HG02870 (cell line): ENCODE data around the gene ZNF333.
"Not testable (repeated sequence)": the region's sequence is repeated elsewhere in the genome, so short reads cannot be mapped to it uniquely, and the experiment has no call there.

Experiments
- ATAC-seq: cut with Tn5 transposase; IDR thresholded peaks from one replicate; pipeline ENCODE4 v1.9.1; 2021; ENCODE audit warnings: mild to moderate bottlenecking, moderate library complexity; ENCODE audit not compliant: unreplicated experiment

Gene ZNF333

DNA sequence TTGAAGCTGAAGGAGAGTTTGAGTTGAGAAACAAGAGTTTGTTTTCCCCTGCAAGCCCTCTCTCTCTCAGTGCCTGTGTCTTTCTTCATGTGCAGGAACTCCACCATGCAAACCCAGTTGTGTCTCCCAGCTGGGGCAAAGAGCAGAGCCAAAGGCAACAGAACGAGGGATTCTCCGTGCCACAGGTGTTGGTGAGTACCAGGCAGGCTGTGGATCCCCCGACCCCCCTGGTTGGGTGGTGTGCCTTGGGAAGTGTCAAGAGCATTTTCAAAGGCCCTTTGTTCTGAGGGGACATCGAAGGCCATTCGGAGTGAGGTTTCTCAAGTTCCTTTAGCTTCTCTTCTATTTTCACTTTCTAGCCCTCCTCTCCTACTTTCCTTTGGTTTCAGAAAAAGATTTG, 5.6 kb downstream of the ZNF333 start:
- no peak for ATAC-seq

- no peak for ATAC-seq
Observed at GRCh38 chr19:14699641-14700040, 9.8 kb downstream of the ZNF333 start.

GRCh38 chr19:14700711-14701375, 11.0 kb downstream of the ZNF333 start:
- ATAC-seq: no peak

DNA sequence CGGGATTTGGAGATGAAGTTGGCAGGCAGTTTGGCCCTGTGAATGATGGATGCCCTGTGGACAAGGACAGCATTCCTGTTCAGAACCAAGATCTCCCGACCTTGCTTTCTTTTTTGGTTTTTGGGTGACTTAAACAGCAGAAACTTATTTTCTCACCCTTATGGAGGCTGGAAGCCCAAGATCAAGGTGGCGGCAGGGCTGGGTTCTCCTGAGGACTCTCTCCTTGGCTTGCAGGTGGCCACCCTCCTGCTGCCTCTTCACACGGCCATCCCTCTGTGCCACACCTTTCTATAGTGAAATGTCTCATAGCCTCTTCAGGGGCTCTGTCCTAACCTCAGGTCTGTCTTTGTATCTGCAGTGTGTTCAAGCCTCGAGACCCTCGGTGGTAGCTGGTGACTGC, 14.0 kb downstream of the ZNF333 start:
- ATAC-seq: no peak

- ATAC-seq: no peak
Observed at GRCh38 chr19:14704450-14704849, 14.6 kb downstream of the ZNF333 start.

- ATAC-seq: no peak
Observed at GRCh38 chr19:14715841-14716240, 26.0 kb downstream of the ZNF333 start.

DNA sequence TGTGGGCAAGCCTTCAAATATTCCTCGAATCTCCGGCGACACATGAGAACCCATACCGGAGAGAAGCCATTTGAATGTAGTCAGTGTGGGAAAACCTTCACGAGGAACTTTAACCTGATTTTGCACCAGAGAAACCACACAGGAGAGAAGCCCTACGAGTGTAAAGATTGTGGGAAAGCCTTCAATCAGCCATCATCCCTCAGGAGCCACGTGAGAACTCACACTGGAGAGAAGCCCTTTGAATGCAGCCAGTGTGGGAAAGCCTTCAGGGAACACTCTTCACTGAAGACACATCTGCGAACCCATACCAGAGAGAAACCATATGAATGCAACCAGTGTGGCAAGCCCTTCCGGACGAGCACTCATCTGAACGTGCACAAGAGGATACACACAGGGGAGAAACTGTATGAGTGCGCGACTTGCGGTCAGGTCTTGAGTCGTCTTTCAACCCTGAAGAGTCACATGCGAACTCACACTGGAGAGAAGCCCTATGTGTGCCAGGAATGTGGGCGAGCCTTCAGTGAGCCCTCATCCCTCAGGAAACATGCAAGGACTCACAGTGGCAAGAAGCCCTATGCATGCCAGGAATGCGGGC, 28.8 kb downstream of the ZNF333 start:
- no peak for ATAC-seq

DNA sequence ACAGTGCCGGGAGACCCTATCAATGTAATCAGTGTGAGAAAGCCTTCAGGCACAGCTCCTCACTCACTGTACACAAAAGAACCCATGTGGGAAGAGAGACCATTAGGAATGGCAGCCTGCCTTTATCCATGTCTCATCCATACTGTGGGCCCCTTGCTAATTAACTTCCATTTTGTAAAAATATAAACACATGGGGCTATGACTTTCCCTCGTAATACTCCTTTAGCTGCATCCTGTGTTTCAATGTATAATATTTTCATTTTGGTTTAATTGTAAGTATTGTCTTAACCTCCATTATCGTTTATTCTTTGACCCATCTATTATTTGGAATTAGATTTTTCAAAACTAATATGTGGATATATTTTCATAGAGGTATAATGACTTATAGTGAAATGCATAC, 29.3 kb downstream of the ZNF333 start:
- no peak for ATAC-seq

DNA sequence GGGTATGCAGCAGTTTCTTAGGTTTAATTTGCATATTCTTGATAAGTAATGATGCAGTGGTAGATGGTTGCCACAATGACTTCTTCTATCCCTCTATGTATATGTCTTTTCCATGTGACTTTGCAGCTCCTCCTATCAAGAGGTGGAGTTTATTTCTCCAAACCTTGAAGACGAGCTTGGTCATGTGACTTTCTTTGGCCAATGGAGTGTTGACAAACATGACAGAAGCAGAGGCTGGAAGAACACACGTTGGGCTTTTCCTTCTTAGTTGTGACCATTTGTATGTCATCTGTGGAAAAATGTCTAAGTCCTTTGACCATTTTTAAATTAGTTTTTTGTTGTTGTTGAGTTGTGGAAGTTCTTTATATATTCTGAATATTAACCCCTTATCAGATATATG, 32.3 kb downstream of the ZNF333 start:
- no peak for ATAC-seq

DNA sequence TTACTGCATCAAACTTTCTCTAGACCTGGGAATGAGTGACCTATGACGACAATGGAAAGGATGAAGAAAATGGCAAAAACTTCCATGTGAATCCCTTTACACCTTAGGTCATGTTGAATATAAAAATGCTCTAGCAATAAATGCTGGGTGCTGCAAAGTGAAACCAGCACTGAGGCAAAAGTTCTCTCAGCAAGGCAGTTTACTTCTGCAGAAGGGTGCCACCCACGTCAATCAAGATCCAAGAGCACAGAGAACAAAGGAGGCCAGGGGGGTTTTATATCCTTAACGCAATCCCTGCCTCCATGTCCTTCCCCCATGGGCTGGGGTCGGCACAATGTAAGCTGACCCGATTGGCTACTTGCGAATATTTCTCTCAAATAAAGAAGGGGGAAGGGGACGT, 38.7 kb downstream of the ZNF333 start:
- no peak for ATAC-seq

DNA sequence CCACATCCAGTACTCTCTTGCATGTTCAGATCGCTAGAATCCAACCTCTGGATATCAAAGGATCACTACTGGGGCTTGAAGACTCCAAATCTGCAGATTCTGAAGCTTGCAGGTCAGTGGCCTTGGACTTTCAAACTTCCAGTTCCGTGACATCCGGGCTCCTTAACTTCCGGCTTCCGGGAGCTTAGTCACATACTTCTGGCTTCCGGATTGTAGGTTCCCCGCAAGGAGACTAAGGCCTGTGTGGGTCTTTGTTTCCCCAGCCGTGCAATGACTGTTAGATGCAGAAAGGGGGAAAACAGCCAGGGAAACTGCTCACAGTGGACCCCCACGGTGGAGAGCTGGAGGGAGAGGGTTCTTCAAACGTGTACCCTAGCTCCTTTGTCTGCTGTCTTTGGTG, 41.4 kb downstream of the ZNF333 start:
- ATAC-seq: no peak

DNA sequence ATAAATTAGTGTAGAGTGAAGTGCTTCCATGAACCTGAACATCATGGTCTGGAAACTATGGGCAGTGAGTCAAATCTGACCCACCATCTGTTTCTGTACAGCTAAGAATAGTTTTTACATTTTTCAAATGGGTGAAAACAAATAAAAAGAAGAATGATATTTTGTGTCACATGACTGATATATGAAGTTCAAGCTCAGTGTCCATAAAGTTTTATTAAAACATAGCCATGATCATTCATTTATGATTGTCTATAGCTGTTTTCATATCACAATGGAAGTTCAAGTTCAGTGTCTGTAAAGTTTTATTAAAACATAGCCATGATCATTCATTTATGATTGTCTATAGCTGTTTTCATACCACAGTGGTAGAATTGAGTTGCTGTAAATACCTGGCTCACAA, 42.7 kb downstream of the ZNF333 start:
- ATAC-seq: no peak

- ATAC-seq: no peak
Observed at GRCh38 chr19:14733574-14733973, 43.7 kb downstream of the ZNF333 start.

- no peak for ATAC-seq
Observed at GRCh38 chr19:14735915-14736314, 46.1 kb downstream of the ZNF333 start.

DNA sequence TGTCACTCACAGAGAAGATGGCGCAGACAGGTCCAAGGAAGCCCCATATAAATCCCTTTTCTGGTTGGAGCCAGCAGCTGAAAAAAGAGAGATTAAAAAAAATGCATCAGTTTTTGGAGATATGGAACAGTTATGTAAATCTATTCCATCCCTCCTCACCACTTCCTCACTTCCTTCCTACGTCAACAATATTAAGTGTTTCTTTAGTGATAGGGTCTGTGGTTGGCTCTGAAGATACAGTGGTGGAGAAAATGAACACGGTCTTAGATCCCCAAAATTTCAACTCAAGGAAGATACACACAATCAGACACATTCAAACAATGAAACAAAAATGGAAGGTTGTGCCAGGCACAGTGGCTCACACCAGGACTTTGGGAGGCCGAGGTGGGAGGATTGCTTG, 57.0 kb downstream of the ZNF333 start:
- no peak for ATAC-seq

- ATAC-seq: no peak
Observed at GRCh38 chr19:14748601-14749000, 58.8 kb downstream of the ZNF333 start.

GRCh38 chr19:14758816-14759215, 69.0 kb downstream of the ZNF333 start:
- ATAC-seq: no peak

DNA sequence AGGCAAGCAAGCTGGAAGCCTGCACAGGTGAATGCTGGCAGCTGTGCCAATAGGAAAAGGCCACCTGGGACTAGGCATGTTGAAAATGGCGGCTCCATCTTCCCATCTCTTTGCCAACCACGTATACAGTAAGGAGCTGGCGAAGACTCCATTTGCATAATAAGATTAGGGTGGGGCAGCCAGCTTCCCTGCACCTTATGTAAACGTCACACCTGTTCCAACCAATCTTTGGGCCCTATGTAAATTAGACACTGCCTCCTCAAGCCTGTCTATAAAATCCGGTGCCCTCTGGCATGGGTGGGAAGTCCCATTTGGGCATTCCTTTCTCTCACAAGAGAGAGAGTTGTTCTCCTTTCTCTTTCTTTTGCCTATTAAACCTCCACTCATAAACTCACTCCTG, 71.8 kb downstream of the ZNF333 start:
- no peak for ATAC-seq

GRCh38 chr19:14762111-14762510, 72.3 kb downstream of the ZNF333 start:
- no peak for ATAC-seq

GRCh38 chr19:14763497-14764145, 73.8 kb downstream of the ZNF333 start:
- ATAC-seq: no peak

GRCh38 chr19:14764401-14764800, 74.6 kb downstream of the ZNF333 start:
- ATAC-seq: no peak

GRCh38 chr19:14765403-14765802, 75.6 kb downstream of the ZNF333 start:
- ATAC-seq: not testable (repeated sequence)
